Loucy (cell line): Measurements from ENCODE around the gene PTGES.

Source experiments
- CTCF ChIP-seq: fragments of 200-600 bp; sonication (generic); conservative IDR thresholded peaks from 2 replicates; pipeline ENCODE4 v1.5.1; 2014; ENCODE audit warnings: mild to moderate bottlenecking, antibody characterized with exemption, low read length
- EZH2phosphoT487 ChIP-seq: fragments of 200-600 bp; IDR thresholded peaks from 2 replicates; pipeline ENCODE4 v1.6.1; 2018; ENCODE audit warnings: antibody characterized with exemption, mild to moderate bottlenecking, moderate library complexity, borderline replicate concordance

GRCh38 chr9:129694243-129694646 is 58.6 kb downstream of the PTGES start:
- no peak for TF ChIP-seq CTCF
- TF ChIP-seq EZH2phosphoT487 = no peak
